HCT116 (cell line): ENCODE results near the gene MEX3B. TPM values are rescaled to one million over a fixed set of nuclear protein-coding genes. Genes with fewer than 3 reads are reported as not detected.

ENCODE experiments used
- ATAC-seq: fragments of 200-7000 bp; cut with Tn5 transposase; 2 replicates; pipeline ENCODE4 v1.9.1; 2020; ENCODE audit warnings: mild to moderate bottlenecking, moderate library complexity
- BruUV-seq: library from RNA; stranded (reverse); fragments of 400-500 nt; replicated peaks from 2 replicates; lab custom pipeline; 2021; lab: Mats Ljungman, UMichigan
- CTCF ChIA-PET: fragments of 300-600 bp; sonication (Branson Sonifier 250); formaldehyde crosslinking; loops from one replicate; lab custom pipeline; 2021; ENCODE audit warnings: antibody characterized with exemption; lab: Charles Lee
- POLR2A ChIA-PET: fragments of 300-600, 350-600 bp; sonication (Branson Sonifier 250); formaldehyde crosslinking; loops from one replicate; lab custom pipeline; 2021; ENCODE audit warnings: antibody characterized with exemption; lab: Charles Lee
- RAD21 ChIA-PET, 2 experiments: fragments of 300-600 bp; sonication (Branson Sonifier 250); formaldehyde crosslinking; loops; one replicate each; lab custom pipeline; 2023; ENCODE audit warnings: low total read pairs in 2 of 2; ENCODE audit not compliant: uncharacterized antibody in 2 of 2, unreplicated experiment in 2 of 2, low non-redundant PET in 1 of 2; lab: Charles Lee
- DNase-seq: peaks from one replicate; pipeline ENCODE4 v3.0.0-alpha.2; 2010; ENCODE audit warnings: low read depth, low spot score
- H2AFZ ChIP-seq: fragments of 200-600 bp; shearing (Covaris generic), sonication (generic); 2 replicates; pipeline ENCODE4 v1.6.1; 2017; ENCODE audit warnings: low read depth, mixed run types, mixed read lengths, antibody characterized with exemption, low read length; ENCODE audit not compliant: poor library complexity, severe bottlenecking
- H3K27ac ChIP-seq: 2 replicates; pipeline ENCODE4 v1.5.1; 2012; ENCODE audit warnings: low read depth, low read length
- H3K27me3 ChIP-seq: fragments of 200-600 bp; sonication (generic); 2 replicates; pipeline ENCODE4 v1.6.1; 2016; ENCODE audit warnings: mixed run types, low read length, mixed read lengths; ENCODE audit not compliant: insufficient read depth
- H3K36me3 ChIP-seq, 2 experiments: fragments of 200-500 bp in 1 of 2; fragments of 200-600 bp in 1 of 2; sonication (Bioruptor generic) in 1 of 2; sonication (generic) in 1 of 2; 2 replicates each; pipeline versions ENCODE4 v1.5.1 to v1.6.1; 2014 to 2016; ENCODE audit warnings: low read length in 2 of 2, inconsistent platforms in 1 of 2, mixed read lengths in 1 of 2, mixed run types in 1 of 2; ENCODE audit not compliant: insufficient read depth in 2 of 2, control insufficient read depth in 1 of 2
- H3K4me1 ChIP-seq, 2 experiments: fragments of 200-600 bp in 1 of 2; sonication (generic) in 1 of 2; 2 replicates each; pipeline versions ENCODE4 v1.5.1 to v1.6.1; 2012 to 2017; ENCODE audit warnings: low read length in 2 of 2, inconsistent platforms in 1 of 2, mild to moderate bottlenecking in 1 of 2, mixed read lengths in 1 of 2, mixed run types in 1 of 2, moderate library complexity in 1 of 2; ENCODE audit not compliant: insufficient read depth in 2 of 2, control insufficient read depth in 1 of 2
- H3K4me2 ChIP-seq: fragments of 200-600 bp; sonication (generic); 2 replicates; pipeline ENCODE4 v1.6.1; 2017; ENCODE audit warnings: mixed run types, low read length, mixed read lengths
- H3K4me3 ChIP-seq, 2 experiments: fragments of 200-600 bp in 1 of 2; sonication (generic) in 1 of 2; replicated peaks in 1 of 2; 2 replicates each; pipeline ENCODE4 v1.5.1; 2011 to 2016; ENCODE audit warnings: low read length in 2 of 2, control low read depth in 1 of 2, low read depth in 1 of 2, mild to moderate bottlenecking in 1 of 2, mixed read lengths in 1 of 2, mixed run types in 1 of 2
- H3K79me2 ChIP-seq: fragments of 200-600 bp; sonication (generic); 2 replicates; pipeline ENCODE4 v1.6.1; 2017; ENCODE audit warnings: mild to moderate bottlenecking, mixed run types, low read length, moderate library complexity, mixed read lengths; ENCODE audit not compliant: insufficient read depth
- H3K9ac ChIP-seq: fragments of 200-600 bp; sonication (generic); 2 replicates; pipeline ENCODE4 v1.6.1; 2016; ENCODE audit warnings: low read length, mixed read lengths
- H3K9me2 ChIP-seq: fragments of 200-600 bp; sonication (generic), shearing (Covaris generic); 2 replicates; pipeline ENCODE4 v1.6.1; 2017; ENCODE audit warnings: mixed run types, mild to moderate bottlenecking, moderate library complexity; ENCODE audit not compliant: insufficient read depth
- H3K9me3 ChIP-seq, 2 experiments: fragments of 200-500 bp in 1 of 2; fragments of 200-600 bp in 1 of 2; sonication (Bioruptor generic) in 1 of 2; sonication (generic) in 1 of 2; 2 replicates each; pipeline ENCODE4 v1.6.1; 2014 to 2017; ENCODE audit warnings: low read length in 2 of 2, mixed read lengths in 2 of 2, inconsistent platforms in 1 of 2, low read depth in 1 of 2, mild to moderate bottlenecking in 1 of 2, mixed run types in 1 of 2, moderate library complexity in 1 of 2; ENCODE audit not compliant: control insufficient read depth in 1 of 2, insufficient read depth in 1 of 2
- H4K20me1 ChIP-seq: fragments of 200-600 bp; sonication (generic), shearing (Covaris generic); 2 replicates; pipeline ENCODE4 v1.6.1; 2017; ENCODE audit warnings: mixed run types, mild to moderate bottlenecking, moderate library complexity; ENCODE audit not compliant: insufficient read depth
- CBX3 ChIP-seq: IDR thresholded peaks from 2 replicates; pipeline ENCODE4 v1.6.1; 2012; ENCODE audit warnings: low read depth
- CEBPB ChIP-seq: IDR thresholded peaks from 2 replicates; pipeline ENCODE4 v1.6.1; 2012; ENCODE audit warnings: low read depth
- ELF1 ChIP-seq: IDR thresholded peaks from 2 replicates; pipeline ENCODE4 v1.6.1; 2012; ENCODE audit warnings: low read depth, borderline replicate concordance
- EZH2 ChIP-seq: fragments of 200-600 bp; sonication (generic); IDR thresholded peaks from 2 replicates; pipeline ENCODE4 v1.6.1; 2017; ENCODE audit warnings: antibody characterized with exemption, mixed run types
- EZH2phosphoT487 ChIP-seq: fragments of 200-600 bp; IDR thresholded peaks from 2 replicates; pipeline ENCODE4 v1.6.1; 2018; ENCODE audit warnings: antibody characterized with exemption, borderline replicate concordance
- JUND ChIP-seq: IDR thresholded peaks from 2 replicates; pipeline ENCODE4 v1.6.1; 2012
- POLR2A ChIP-seq: IDR thresholded peaks from 2 replicates; pipeline ENCODE4 v1.7.0; 2011; ENCODE audit warnings: borderline replicate concordance; ENCODE audit not compliant: insufficient read depth, insufficient read length; ENCODE audit errors: extremely low read depth
- RAD21 ChIP-seq: IDR thresholded peaks from 2 replicates; pipeline ENCODE4 v1.6.1; 2012; ENCODE audit warnings: low read depth, mild to moderate bottlenecking
- SRF ChIP-seq: IDR thresholded peaks from 2 replicates; pipeline ENCODE4 v1.6.1; 2012; ENCODE audit warnings: low read depth
- ZFX ChIP-seq: fragments of 450-650 bp; IDR thresholded peaks from 2 replicates; pipeline ENCODE4 v1.6.1; 2017
- ZNF274 ChIP-seq: fragments of 200-500 bp; sonication (Bioruptor generic); IDR thresholded peaks from 2 replicates; pipeline ENCODE4 v1.6.1; 2014; ENCODE audit warnings: mild to moderate bottlenecking, low read depth, low read length, inconsistent platforms
- intact Hi-C: fragments of 100-400 bp; cut with micrococcal nuclease; formaldehyde crosslinking; loops from 2 replicates; pipeline ENCODE4 v1.10.0; 2022
- total RNA-seq: library from RNA; stranded (reverse); gene quantifications from one replicate; pipeline ENCODE4 v1.2.1, GENCODE V29; 2021; ENCODE audit not compliant: unreplicated experiment
- TF ChIP-seq, protein P1 (sequence below), 3 experiments: fragments of 200-600 bp in 1 of 3; sonication (generic) in 1 of 3; IDR thresholded peaks in 2 of 3; conservative IDR thresholded peaks in 1 of 3; 2 replicates each; pipeline ENCODE4 v1.5.1; 2012 to 2017; ENCODE audit warnings: low read depth in 2 of 3, low read length in 2 of 3, antibody characterized with exemption in 1 of 3, borderline replicate concordance in 1 of 3, control low read depth in 1 of 3, mild to moderate bottlenecking in 1 of 3, mixed read lengths in 1 of 3, mixed run types in 1 of 3, moderate library complexity in 1 of 3; ENCODE audit not compliant: insufficient read depth in 1 of 3
- TF ChIP-seq, protein P2 (sequence below): IDR thresholded peaks from 2 replicates; pipeline ENCODE4 v1.6.1; 2012

The MEX3B gene
- total RNA-seq, 1 experiment from 2014 or later: 1.9 TPM

DNA sequence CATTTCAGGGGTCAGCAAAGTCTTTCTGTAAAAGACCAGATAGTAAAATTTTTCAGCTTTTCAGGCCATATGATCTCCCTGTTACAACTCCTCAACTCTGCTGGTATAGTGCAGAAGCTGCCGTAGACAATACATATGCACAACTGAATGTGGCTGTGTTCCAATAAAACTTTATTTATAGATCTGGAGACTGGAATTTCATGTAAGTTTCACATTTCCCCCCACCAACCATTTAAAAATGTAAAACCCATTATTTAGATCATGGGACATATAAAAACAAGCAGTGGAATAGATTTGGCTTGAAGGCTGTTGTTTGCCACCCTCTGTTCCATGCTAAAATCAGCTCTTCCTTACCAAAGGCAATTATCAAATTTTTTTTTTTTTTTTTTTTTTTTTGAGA, 28.8 kb upstream of the MEX3B start:
- CTCF ChIA-PET: no interaction called here
- intact Hi-C loops: no loop called here
- TF ChIP-seq, protein P1, sequence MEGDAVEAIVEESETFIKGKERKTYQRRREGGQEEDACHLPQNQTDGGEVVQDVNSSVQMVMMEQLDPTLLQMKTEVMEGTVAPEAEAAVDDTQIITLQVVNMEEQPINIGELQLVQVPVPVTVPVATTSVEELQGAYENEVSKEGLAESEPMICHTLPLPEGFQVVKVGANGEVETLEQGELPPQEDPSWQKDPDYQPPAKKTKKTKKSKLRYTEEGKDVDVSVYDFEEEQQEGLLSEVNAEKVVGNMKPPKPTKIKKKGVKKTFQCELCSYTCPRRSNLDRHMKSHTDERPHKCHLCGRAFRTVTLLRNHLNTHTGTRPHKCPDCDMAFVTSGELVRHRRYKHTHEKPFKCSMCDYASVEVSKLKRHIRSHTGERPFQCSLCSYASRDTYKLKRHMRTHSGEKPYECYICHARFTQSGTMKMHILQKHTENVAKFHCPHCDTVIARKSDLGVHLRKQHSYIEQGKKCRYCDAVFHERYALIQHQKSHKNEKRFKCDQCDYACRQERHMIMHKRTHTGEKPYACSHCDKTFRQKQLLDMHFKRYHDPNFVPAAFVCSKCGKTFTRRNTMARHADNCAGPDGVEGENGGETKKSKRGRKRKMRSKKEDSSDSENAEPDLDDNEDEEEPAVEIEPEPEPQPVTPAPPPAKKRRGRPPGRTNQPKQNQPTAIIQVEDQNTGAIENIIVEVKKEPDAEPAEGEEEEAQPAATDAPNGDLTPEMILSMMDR (IDR thresholded peaks at IDR 0.05 in 2 of 3, conservative IDR thresholded peaks at IDR 0.05 in 1 of 3; ENCODE audit: borderline replicate concordance in 1 of 3, insufficient read depth in 1 of 3, low read depth in 2 of 3, low read length in 2 of 3): no peak
- no peak for TF ChIP-seq SRF
- no peak for TF ChIP-seq JUND
- no peak for TF ChIP-seq POLR2A
- TF ChIP-seq CBX3: no peak
- no peak for TF ChIP-seq ZFX
- no peak for TF ChIP-seq EZH2phosphoT487
- no peak for TF ChIP-seq ZNF274
- TF ChIP-seq EZH2: no peak
- no peak for TF ChIP-seq RAD21
- TF ChIP-seq ELF1: no peak
- TF ChIP-seq CEBPB: no peak
- TF ChIP-seq, protein P2, sequence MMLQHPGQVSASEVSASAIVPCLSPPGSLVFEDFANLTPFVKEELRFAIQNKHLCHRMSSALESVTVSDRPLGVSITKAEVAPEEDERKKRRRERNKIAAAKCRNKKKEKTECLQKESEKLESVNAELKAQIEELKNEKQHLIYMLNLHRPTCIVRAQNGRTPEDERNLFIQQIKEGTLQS: no peak
- Histone ChIP-seq H3K36me3 (no peaks in the 10 kb centered on the region), H3K9me2 (no peaks in the 10 kb centered on the region), H3K4me1 (no peaks in the 10 kb centered on the region), H3K27me3 (no peaks in the 10 kb centered on the region), H3K9me3 (no peaks in the 10 kb centered on the region), H3K4me2 (no peak overlapping the region), H3K79me2 (no peaks in the 10 kb centered on the region), H4K20me1 (no peaks in the 10 kb centered on the region), H3K4me3 (no peak overlapping the region), H3K9ac (no peak overlapping the region), H3K27ac (no peak overlapping the region), H2AFZ (no peak overlapping the region)
- DNase-seq: no peak
- BruUV-seq: no TSS peak
- RAD21 ChIA-PET: no interaction called here
- ATAC-seq: no peak
- POLR2A ChIA-PET: interaction anchor here (0.6 kb wide), 1 partner anchor 66 kb away, joined by 4 read pairs; no protein-coding TSS in a partner anchor
